Activated naive CD8-positive, alpha-beta T cell treated with anti-CD3 and anti-CD28 coated beads for 36 hours (primary cell): ENCODE data around the gene CNTD1. TPM values are rescaled to one million over a fixed set of nuclear protein-coding genes. Genes with fewer than 3 reads are reported as not detected.
"Not testable (repeated sequence)": the region's sequence is repeated elsewhere in the genome, so short reads cannot be mapped to it uniquely, and the experiment has no call there.

Source experiments
- DNase-seq: peaks from one replicate; pipeline ENCODE4 v3.0.0; 2021
- H3K27ac Mint-ChIP-seq: one replicate; pipeline ENCODE4 v1.8.0; 2022; ENCODE audit warnings: mild to moderate bottlenecking, moderate library complexity, mixed read lengths
- H3K27me3 Mint-ChIP-seq: one replicate; pipeline ENCODE4 v1.8.0; 2022; ENCODE audit warnings: mild to moderate bottlenecking, mixed read lengths
- H3K36me3 Mint-ChIP-seq: one replicate; pipeline ENCODE4 v1.8.0; 2021; ENCODE audit warnings: mild to moderate bottlenecking, mixed read lengths
- H3K4me1 Mint-ChIP-seq: one replicate; pipeline ENCODE4 v1.8.0; 2021; ENCODE audit warnings: mixed read lengths
- H3K4me3 Mint-ChIP-seq: one replicate; pipeline ENCODE4 v1.8.0; 2022; ENCODE audit warnings: mild to moderate bottlenecking, moderate library complexity, mixed read lengths
- H3K9me3 Mint-ChIP-seq: one replicate; pipeline ENCODE4 v1.8.0; 2022; ENCODE audit warnings: mixed read lengths
- total RNA-seq, 2 experiments: library from RNA; stranded (reverse); gene quantifications; one replicate each; pipeline ENCODE4 v1.2.3, GENCODE V29; 2021

The CNTD1 gene
- total RNA-seq, 2 experiments from 2014 or later: not detected

DNA sequence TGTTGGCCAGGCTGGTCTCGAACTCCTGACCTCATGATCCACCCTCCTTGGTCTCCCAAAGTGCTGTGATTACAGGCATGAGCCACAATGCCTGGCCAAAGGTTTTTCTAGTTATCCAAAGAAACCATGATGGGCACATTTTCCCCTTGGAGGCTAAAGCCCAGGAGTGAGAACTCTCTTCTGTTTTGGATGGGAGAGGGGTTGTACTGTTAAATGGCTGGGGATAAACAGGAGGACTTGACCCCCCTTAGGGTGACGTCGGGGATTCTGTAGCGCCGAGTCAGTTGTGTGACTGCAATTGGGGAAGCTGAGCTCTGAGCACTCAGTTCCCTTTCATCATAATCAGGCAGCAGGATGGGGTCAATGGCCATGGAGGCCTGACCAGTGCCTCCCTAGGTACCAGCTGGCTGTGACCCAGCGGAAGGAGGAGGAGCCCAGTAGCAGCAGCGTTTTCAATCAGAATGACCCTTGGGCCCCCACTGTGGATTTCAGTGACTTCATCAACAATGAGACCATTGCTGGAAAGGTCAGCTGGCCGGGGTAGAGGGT is 56.5 kb downstream of the CNTD1 start:
- peaks cover 2% of the 10 kb centered on the region for H3K4me1 Mint-ChIP-seq
- no peak overlapping the region for H3K27ac Mint-ChIP-seq
- H3K27me3 Mint-ChIP-seq: no peaks in the 10 kb centered on the region
- no peaks in the 10 kb centered on the region for H3K9me3 Mint-ChIP-seq
- H3K4me3 Mint-ChIP-seq: no peak overlapping the region
- DNase-seq: no peak
- peaks cover 1% of the 10 kb centered on the region for H3K36me3 Mint-ChIP-seq

DNA sequence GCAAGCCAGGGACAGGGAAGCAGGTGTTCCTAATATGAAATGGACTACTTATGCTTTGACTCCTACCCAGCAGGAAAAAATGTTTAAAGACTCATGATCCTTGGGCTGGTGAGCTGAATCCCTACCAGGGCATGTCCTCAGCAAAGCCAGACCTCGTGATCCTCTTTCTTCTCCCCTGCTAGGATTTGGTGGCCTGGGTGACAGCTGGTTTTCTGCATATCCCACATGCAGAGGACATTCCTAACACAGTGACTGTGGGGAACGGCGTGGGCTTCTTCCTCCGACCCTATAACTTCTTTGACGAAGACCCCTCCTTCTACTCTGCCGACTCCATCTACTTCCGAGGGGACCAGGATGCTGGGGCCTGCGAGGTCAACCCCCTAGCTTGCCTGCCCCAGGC is 57.4 kb downstream of the CNTD1 start:
- not testable (repeated sequence) for H3K4me3 Mint-ChIP-seq, H3K27ac Mint-ChIP-seq, H3K4me1 Mint-ChIP-seq, H3K36me3 Mint-ChIP-seq, H3K9me3 Mint-ChIP-seq, DNase-seq, H3K27me3 Mint-ChIP-seq

DNA sequence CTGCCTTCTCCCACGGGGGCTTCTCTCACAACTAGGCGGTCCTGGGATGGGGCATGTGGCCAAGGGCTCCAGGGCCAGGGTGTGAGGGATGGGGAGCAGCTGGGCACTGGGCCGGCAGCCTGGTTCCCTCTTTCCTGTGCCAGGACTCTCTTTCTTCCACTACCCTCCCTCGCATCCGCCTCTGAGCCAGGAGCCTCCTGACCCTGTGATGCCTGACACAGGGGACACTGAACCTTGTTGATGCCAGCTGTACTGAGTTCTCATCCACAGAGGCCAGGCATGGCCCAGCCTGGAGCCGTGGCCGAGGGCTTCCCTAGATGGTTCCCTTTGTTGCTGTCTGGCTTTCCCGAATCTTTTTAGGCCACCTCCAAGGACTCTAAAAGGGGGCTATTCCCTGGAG is 57.9 kb downstream of the CNTD1 start:
- not testable (repeated sequence) for H3K27ac Mint-ChIP-seq, H3K9me3 Mint-ChIP-seq, H3K4me1 Mint-ChIP-seq, H3K27me3 Mint-ChIP-seq, H3K36me3 Mint-ChIP-seq, DNase-seq, H3K4me3 Mint-ChIP-seq

DNA sequence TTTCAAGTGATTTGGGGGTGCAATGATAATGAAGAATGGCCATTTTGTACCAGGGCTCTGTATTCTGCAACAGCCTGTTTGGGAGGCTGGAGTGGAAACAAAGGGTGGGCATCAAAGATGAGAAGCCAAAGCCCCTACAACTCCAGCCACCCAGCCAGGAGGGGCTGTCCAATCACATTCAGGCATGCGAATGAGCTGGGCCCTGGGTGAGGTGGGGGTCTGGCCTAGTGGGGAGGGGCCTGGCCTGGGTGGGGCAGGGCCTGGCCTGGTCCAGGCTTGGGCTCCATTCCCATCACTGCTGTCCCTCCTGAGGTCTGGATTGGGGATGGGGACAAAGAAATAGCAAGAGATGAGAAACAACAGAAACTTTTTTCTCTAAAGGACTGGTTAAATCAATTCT is 58.7 kb downstream of the CNTD1 start:
- H3K9me3 Mint-ChIP-seq: no peaks in the 10 kb centered on the region
- no peaks in the 10 kb centered on the region for H3K27me3 Mint-ChIP-seq
- no peak for DNase-seq
- H3K4me3 Mint-ChIP-seq: no peak overlapping the region
- peaks cover 1% of the 10 kb centered on the region for H3K36me3 Mint-ChIP-seq
- no peaks in the 10 kb centered on the region for H3K4me1 Mint-ChIP-seq
- no peak overlapping the region for H3K27ac Mint-ChIP-seq

Other genes starting within 250 kb of the CNTD1 start
- under 1 TPM; 0.25 to 0.26 TPM for gene HSD17B1, start 245.9 kb upstream of the CNTD1 start, total RNA-seq
- 100 to 1,000 TPM; 111 TPM for gene COASY, start 236.7 kb upstream of the CNTD1 start, total RNA-seq
- gene MLX, start 231.8 kb upstream of the CNTD1 start, total RNA-seq: 10 to 100 TPM; 57.3 to 57.5 TPM
- 10 to 100 TPM; 32.5 to 36.2 TPM for gene PSMC3IP, start 221.1 kb upstream of the CNTD1 start, total RNA-seq
- gene RETREG3, start 189.5 kb upstream of the CNTD1 start, total RNA-seq: 10 to 100 TPM; 18.3 to 22.7 TPM
- gene TUBG1, start 189.2 kb upstream of the CNTD1 start, total RNA-seq: 10 to 100 TPM; 93.1 to 95.4 TPM
- gene TUBG2, start 139.6 kb upstream of the CNTD1 start, total RNA-seq: 1 to 10 TPM; 7.1 to 7.8 TPM
- under 1 TPM; 0.85 to 0.90 TPM for gene PLEKHH3, start 121.9 kb upstream of the CNTD1 start, total RNA-seq
- under 1 TPM; 0.12 to 0.25 TPM for gene CCR10, start 117.0 kb upstream of the CNTD1 start, total RNA-seq
- under 1 TPM; 0.68 to 0.70 TPM for gene CNTNAP1, start 116.3 kb upstream of the CNTD1 start, total RNA-seq
- gene EZH1, start 53.8 kb upstream of the CNTD1 start, total RNA-seq: 10 to 100 TPM; 14.4 to 17.5 TPM
- gene RAMP2, start 37.6 kb upstream of the CNTD1 start, total RNA-seq: not detected
- gene VPS25, start 25.4 kb upstream of the CNTD1 start, total RNA-seq: 10 to 100 TPM; 90.4 to 91.7 TPM
- under 1 TPM; 0.25 to 0.26 TPM for gene WNK4, start 18.3 kb upstream of the CNTD1 start, total RNA-seq
- gene COA3, start 157 bp upstream of the CNTD1 start, total RNA-seq: 10 to 100 TPM; 42.0 to 42.2 TPM
- 10 to 100 TPM; 87.5 to 88.3 TPM for gene BECN1, start 25.4 kb downstream of the CNTD1 start, total RNA-seq
- gene PSME3, start 34.5 kb downstream of the CNTD1 start, total RNA-seq: 100 to 1,000 TPM; 227 to 235 TPM
- gene AOC2, start 45.7 kb downstream of the CNTD1 start, total RNA-seq: 1 to 10 TPM; 1.9 to 2.6 TPM
- 1 to 10 TPM; 1.2 to 1.5 TPM for gene AOC3, start 52.3 kb downstream of the CNTD1 start, total RNA-seq
- gene G6PC1, start 101.9 kb downstream of the CNTD1 start, total RNA-seq: not detected
- 10 to 100 TPM; 80.2 to 87.4 TPM for gene AARSD1, start 165.6 kb downstream of the CNTD1 start, total RNA-seq
- 1 to 10 TPM in 1 of 2 experiments, under 1 TPM in 1; 0.95 to 1.8 TPM for gene PTGES3L, start 181.2 kb downstream of the CNTD1 start, total RNA-seq
- gene RUNDC1, start 181.7 kb downstream of the CNTD1 start, total RNA-seq: 10 to 100 TPM in 1 of 2 experiments, 1 to 10 TPM in 1; 9.6 to 10.2 TPM
- gene RPL27, start 199.6 kb downstream of the CNTD1 start, total RNA-seq: 1,000 to 10,000 TPM; 1,508 to 1,555 TPM
- 10 to 100 TPM; 43.8 to 49.5 TPM for gene IFI35, start 207.9 kb downstream of the CNTD1 start, total RNA-seq
- 10 to 100 TPM; 20.8 to 23.0 TPM for gene VAT1, start 223.5 kb downstream of the CNTD1 start, total RNA-seq
- not detected for gene RND2, start 226.4 kb downstream of the CNTD1 start, total RNA-seq